NB4 (cell line): ENCODE data around the gene TP53TG5.

Experiments used
- TF ChIP-seq, protein P1 (sequence below): IDR thresholded peaks from one replicate; pipeline ENCODE4 v1.5.1; 2012; ENCODE audit warnings: low read depth, low read length
- TF ChIP-seq, protein P2 (sequence below): IDR thresholded peaks from 2 replicates; pipeline ENCODE4 v1.6.1; 2011; ENCODE audit warnings: low read depth, low read length

DNA sequence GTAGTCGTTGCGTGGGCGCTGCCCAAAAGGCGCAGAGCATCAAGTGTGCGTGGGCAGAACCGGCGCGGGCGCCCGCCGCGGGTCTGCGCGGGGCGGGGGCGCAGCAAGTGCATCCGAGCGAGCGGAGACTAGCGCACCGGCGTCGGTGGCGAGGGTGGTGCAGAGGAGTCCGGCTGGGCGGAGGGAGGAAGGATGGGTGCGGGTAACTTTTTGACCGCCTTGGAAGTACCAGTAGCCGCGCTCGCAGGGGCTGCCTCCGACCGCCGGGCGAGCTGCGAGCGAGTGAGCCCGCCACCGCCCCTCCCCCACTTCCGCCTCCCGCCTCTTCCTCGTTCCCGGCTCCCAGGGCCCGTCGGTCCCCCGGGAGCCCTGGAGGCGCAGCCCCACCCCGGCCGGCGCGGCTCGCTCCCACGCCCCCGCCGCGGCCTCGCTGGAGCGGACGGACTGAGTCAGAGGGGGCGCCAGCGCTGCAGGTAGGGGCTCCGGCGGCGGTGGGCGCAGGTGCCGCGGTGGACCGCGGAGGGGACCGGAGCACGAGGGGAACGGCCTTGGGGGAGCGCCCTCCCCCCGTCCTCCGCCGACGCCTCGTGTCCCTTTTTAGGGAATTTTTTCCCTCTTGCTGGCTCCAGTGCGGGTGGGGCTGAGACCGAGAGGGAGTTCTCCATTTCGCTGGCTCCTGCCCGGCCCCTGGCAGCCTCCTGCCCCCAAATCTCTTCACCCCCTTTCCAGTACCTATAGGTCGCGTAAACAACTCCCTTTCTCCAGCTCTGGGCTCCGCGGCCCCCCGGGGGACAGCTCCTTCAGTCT lies 28.3 kb upstream of the TP53TG5 start:
- TF ChIP-seq, protein P1, sequence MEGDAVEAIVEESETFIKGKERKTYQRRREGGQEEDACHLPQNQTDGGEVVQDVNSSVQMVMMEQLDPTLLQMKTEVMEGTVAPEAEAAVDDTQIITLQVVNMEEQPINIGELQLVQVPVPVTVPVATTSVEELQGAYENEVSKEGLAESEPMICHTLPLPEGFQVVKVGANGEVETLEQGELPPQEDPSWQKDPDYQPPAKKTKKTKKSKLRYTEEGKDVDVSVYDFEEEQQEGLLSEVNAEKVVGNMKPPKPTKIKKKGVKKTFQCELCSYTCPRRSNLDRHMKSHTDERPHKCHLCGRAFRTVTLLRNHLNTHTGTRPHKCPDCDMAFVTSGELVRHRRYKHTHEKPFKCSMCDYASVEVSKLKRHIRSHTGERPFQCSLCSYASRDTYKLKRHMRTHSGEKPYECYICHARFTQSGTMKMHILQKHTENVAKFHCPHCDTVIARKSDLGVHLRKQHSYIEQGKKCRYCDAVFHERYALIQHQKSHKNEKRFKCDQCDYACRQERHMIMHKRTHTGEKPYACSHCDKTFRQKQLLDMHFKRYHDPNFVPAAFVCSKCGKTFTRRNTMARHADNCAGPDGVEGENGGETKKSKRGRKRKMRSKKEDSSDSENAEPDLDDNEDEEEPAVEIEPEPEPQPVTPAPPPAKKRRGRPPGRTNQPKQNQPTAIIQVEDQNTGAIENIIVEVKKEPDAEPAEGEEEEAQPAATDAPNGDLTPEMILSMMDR, result no peak
- TF ChIP-seq, protein P2, sequence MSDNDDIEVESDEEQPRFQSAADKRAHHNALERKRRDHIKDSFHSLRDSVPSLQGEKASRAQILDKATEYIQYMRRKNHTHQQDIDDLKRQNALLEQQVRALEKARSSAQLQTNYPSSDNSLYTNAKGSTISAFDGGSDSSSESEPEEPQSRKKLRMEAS, result no peak
